H1 (cell line): ENCODE measurements around the gene TGM3. TPM values are rescaled to one million over a fixed set of nuclear protein-coding genes. Genes with fewer than 3 reads are reported as not detected.
A peak's percentile ranks its signal among the peaks of the same experiment; 100 is the strongest.

Experiments
- CTCF ChIA-PET: fragments of 300-600 bp; sonication (Branson Sonifier 250); formaldehyde crosslinking; loops from one replicate; lab custom pipeline; 2021; ENCODE audit not compliant: partially characterized antibody; lab: Charles Lee
- POLR2A ChIA-PET: fragments of 300-600 bp; sonication (Branson Sonifier 250); formaldehyde crosslinking; loops from one replicate; lab custom pipeline; 2021; ENCODE audit warnings: inconsistent platforms; ENCODE audit not compliant: partially characterized antibody; lab: Charles Lee
- DNase-seq, 2 experiments: peaks; one replicate each; pipeline versions ENCODE4 v3.0.0 to v3.0.0-alpha.2; 2010 to 2022; ENCODE audit warnings: low spot score in 2 of 2, low read depth in 1 of 2, mixed read lengths in 1 of 2
- FAIRE-seq: peaks from 2 replicates; lab custom pipeline; 2011; peaks lifted over from hg19 to GRCh38; lab: Jason Lieb, UNC
- H2AFZ ChIP-seq: 2 replicates; pipeline ENCODE4 v1.8.1; 2012; ENCODE audit warnings: low read length, inconsistent platforms
- H2AK5ac ChIP-seq: 2 replicates; pipeline ENCODE4 v1.6.1; 2013; ENCODE audit warnings: low read depth, low read length
- H2BK120ac ChIP-seq: replicated peaks from 2 replicates; pipeline ENCODE3; 2013; ENCODE audit warnings: low read depth, low read length, inconsistent platforms
- H2BK12ac ChIP-seq: 2 replicates; pipeline ENCODE4 v1.6.1; 2013; ENCODE audit warnings: low read depth, low read length
- H2BK15ac ChIP-seq: 2 replicates; pipeline ENCODE4 v1.6.1; 2013; ENCODE audit warnings: low read length
- H2BK20ac ChIP-seq: 2 replicates; pipeline ENCODE4 v1.6.1; 2013; ENCODE audit warnings: low read length
- H2BK5ac ChIP-seq: 2 replicates; pipeline ENCODE4 v1.6.1; 2013; ENCODE audit warnings: low read depth, low read length
- H3K14ac ChIP-seq: 2 replicates; pipeline ENCODE4 v1.6.1; 2013; ENCODE audit warnings: inconsistent platforms; ENCODE audit not compliant: insufficient read length
- H3K18ac ChIP-seq: 2 replicates; pipeline ENCODE4 v1.6.1; 2013; ENCODE audit warnings: low read length; ENCODE audit errors: extremely low read depth
- H3K23ac ChIP-seq: 2 replicates; pipeline ENCODE4 v1.6.1; 2013; ENCODE audit warnings: inconsistent platforms; ENCODE audit not compliant: insufficient read length
- H3K23me2 ChIP-seq: 2 replicates; pipeline ENCODE4 v1.6.1; 2013; ENCODE audit warnings: low read depth, low read length
- H3K27ac ChIP-seq: 2 replicates; pipeline ENCODE4 v1.6.1; 2011; ENCODE audit warnings: low read depth, low read length, inconsistent platforms
- H3K27me3 ChIP-seq, 4 experiments: replicated peaks in 1 of 4; 1 replicate in 1 of 4; 2 replicates in 3 of 4; pipeline versions ENCODE4 v1.6.1 to v1.8.1; 2011 to 2013; ENCODE audit warnings: low read length in 3 of 4, mild to moderate bottlenecking in 3 of 4, inconsistent platforms in 2 of 4, mixed read lengths in 2 of 4, moderate library complexity in 1 of 4; ENCODE audit not compliant: control insufficient read depth in 3 of 4, insufficient read depth in 3 of 4; ENCODE audit errors: extremely low read depth in 1 of 4
- H3K36me3 ChIP-seq, 4 experiments: 2 replicates each; pipeline versions ENCODE4 v1.6.1 to v1.8.1; 2011 to 2013; ENCODE audit warnings: mild to moderate bottlenecking in 4 of 4, low read length in 3 of 4, moderate library complexity in 2 of 4, control low read depth in 1 of 4, inconsistent platforms in 1 of 4; ENCODE audit not compliant: insufficient read depth in 4 of 4, control insufficient read depth in 2 of 4
- H3K4ac ChIP-seq: replicated peaks from 2 replicates; pipeline ENCODE3; 2013; ENCODE audit warnings: low read length, low read depth, mixed read lengths, inconsistent platforms; ENCODE audit not compliant: insufficient read length
- H3K4me1 ChIP-seq, 4 experiments: replicated peaks in 1 of 4; 1 replicate in 1 of 4; 2 replicates in 3 of 4; pipeline versions ENCODE4 v1.6.1 to v1.8.1; 2011 to 2013; ENCODE audit warnings: low read length in 3 of 4, inconsistent platforms in 2 of 4, mixed read lengths in 1 of 4; ENCODE audit not compliant: insufficient read depth in 4 of 4, control insufficient read depth in 3 of 4
- H3K4me2 ChIP-seq, 2 experiments: 2 replicates each; pipeline versions ENCODE4 v1.6.1 to v1.8.1; 2011 to 2013; ENCODE audit warnings: low read depth in 2 of 2, low read length in 2 of 2, control low read depth in 1 of 2, inconsistent platforms in 1 of 2, mild to moderate bottlenecking in 1 of 2; ENCODE audit not compliant: insufficient read depth in 1 of 2
- H3K4me3 ChIP-seq, 4 experiments: fragments of 200-600, 300-600 bp in 1 of 4; sonication (generic), shearing (Covaris generic), sonication (Bioruptor Twin) in 1 of 4; 2 replicates each; pipeline versions ENCODE4 v1.5.1 to v1.8.1; 2011 to 2016; ENCODE audit warnings: low read length in 4 of 4, low read depth in 3 of 4, control low read depth in 2 of 4, inconsistent platforms in 2 of 4, mild to moderate bottlenecking in 2 of 4, mixed read lengths in 1 of 4, moderate library complexity in 1 of 4; ENCODE audit not compliant: insufficient read depth in 2 of 4; ENCODE audit errors: extremely low read depth in 1 of 4
- H3K56ac ChIP-seq: replicated peaks from 2 replicates; pipeline ENCODE3; 2013; ENCODE audit warnings: low read depth, mild to moderate bottlenecking, mixed read lengths, low read length, inconsistent platforms; ENCODE audit not compliant: insufficient read length
- H3K79me1 ChIP-seq: 2 replicates; pipeline ENCODE4 v1.6.1; 2013; ENCODE audit warnings: low read depth, low read length, control low read depth
- H3K79me2 ChIP-seq, 2 experiments: 2 replicates each; pipeline versions ENCODE4 v1.6.1 to v1.8.1; 2012 to 2013; ENCODE audit warnings: low read length in 2 of 2, mild to moderate bottlenecking in 2 of 2, inconsistent platforms in 1 of 2; ENCODE audit not compliant: insufficient read depth in 2 of 2, control insufficient read depth in 1 of 2
- H3K9ac ChIP-seq, 4 experiments: replicated peaks in 1 of 4; 1 replicate in 1 of 4; 2 replicates in 3 of 4; pipeline versions ENCODE4 v1.6.1 to v1.8.1; 2011 to 2013; ENCODE audit warnings: low read depth in 3 of 4, low read length in 3 of 4, control low read depth in 2 of 4, mild to moderate bottlenecking in 2 of 4, moderate library complexity in 2 of 4, inconsistent platforms in 1 of 4; ENCODE audit errors: extremely low read depth in 1 of 4
- H3K9me3 ChIP-seq, 2 experiments: 2 replicates each; pipeline versions ENCODE4 v1.6.1 to v1.8.1; 2012 to 2013; ENCODE audit warnings: mild to moderate bottlenecking in 2 of 2, moderate library complexity in 2 of 2, control low read depth in 1 of 2, inconsistent platforms in 1 of 2, low read depth in 1 of 2, low read length in 1 of 2, mixed read lengths in 1 of 2; ENCODE audit not compliant: insufficient read depth in 2 of 2
- H4K20me1 ChIP-seq, 2 experiments: replicated peaks in 1 of 2; 2 replicates each; pipeline versions ENCODE3 to v1.8.1; 2011 to 2013; ENCODE audit warnings: inconsistent platforms in 2 of 2, low read length in 2 of 2, mild to moderate bottlenecking in 1 of 2; ENCODE audit not compliant: insufficient read depth in 2 of 2, control insufficient read depth in 1 of 2
- H4K5ac ChIP-seq: 2 replicates; pipeline ENCODE4 v1.6.1; 2013; ENCODE audit warnings: low read length, low read depth, mixed read lengths, inconsistent platforms; ENCODE audit not compliant: insufficient read length
- H4K8ac ChIP-seq: 2 replicates; pipeline ENCODE4 v1.8.0; 2013; ENCODE audit warnings: mild to moderate bottlenecking, moderate library complexity, low read length, inconsistent platforms; ENCODE audit not compliant: insufficient read depth; ENCODE audit errors: extremely low read depth
- H4K91ac ChIP-seq: replicated peaks from 2 replicates; pipeline ENCODE3; 2013; ENCODE audit warnings: low read length, mixed read lengths, inconsistent platforms; ENCODE audit not compliant: insufficient read length
- ATF3 ChIP-seq: IDR thresholded peaks from 2 replicates; pipeline ENCODE4 v1.6.1; 2011; ENCODE audit warnings: low read depth, mild to moderate bottlenecking, low read length; ENCODE audit not compliant: insufficient read depth
- CEBPB ChIP-seq: IDR thresholded peaks from 2 replicates; pipeline ENCODE4 v1.6.1; 2012; ENCODE audit warnings: low read depth, low read length
- SIN3A ChIP-seq, 2 experiments: IDR thresholded peaks in 1 of 2; conservative IDR thresholded peaks in 1 of 2; 2 replicates each; pipeline ENCODE4 v1.6.1; 2011 to 2012; ENCODE audit warnings: low read length in 2 of 2, improper control_type of control experiment in 1 of 2, low read depth in 1 of 2, mild to moderate bottlenecking in 1 of 2
- TEAD4 ChIP-seq: IDR thresholded peaks from 2 replicates; pipeline ENCODE4 v1.6.1; 2012; ENCODE audit warnings: low read depth, low read length, inconsistent platforms, mixed read lengths
- WGBS, 2 experiments: shearing (Covaris generic) in 1 of 2; methylation state at CpG; one replicate each; pipeline versions ENCODE4 v1.1.6 to v1.1.7; 2013 to 2015; ENCODE audit warnings: low lambda C conversion rate in 2 of 2, mixed read lengths in 2 of 2, inconsistent platforms in 1 of 2, low coverage in 1 of 2, missing lambda C conversion rate in 1 of 2; ENCODE audit not compliant: insufficient replicate concordance in 2 of 2, insufficient coverage in 1 of 2, insufficient read length in 1 of 2; ENCODE audit errors: extremely low coverage in 1 of 2, missing lambda C conversion rate in 1 of 2; 5-methylcytosine and 5-hydroxymethylcytosine counted together
- polyA plus RNA-seq, 7 experiments: library from polyadenylated mRNA; depleted of rRNA in 3 of 7; stranded (reverse) in 5 of 7; unstranded in 2 of 7; fragments of >200 nt in 5 of 7; fragments of 200-250 nt in 2 of 7; gene quantifications; 1 replicate in 5 of 7; 2 replicates in 1 of 7; 4 replicates in 1 of 7; pipeline versions ENCODE4 v1.2.1 to v1.2.3, GENCODE V29; 2011 to 2013; ENCODE audit warnings: missing spikeins in 2 of 7, mixed read lengths in 2 of 7
- total RNA-seq: library from RNA; stranded (reverse); fragmentation: NEBNext Ultra II Directional; extraction: Animal tissue kit (Norgen Biotek cat#: 25700); gene quantifications from 2 replicates; pipeline ENCODE4 v1.2.1, GENCODE V29; 2021

The TGM3 gene
- total and polyA plus RNA-seq, 2 of the 8 experiments (the other 6 are each of a cell fraction or from before 2014, with no cell fraction given): 0.12 TPM; not detected in 1

GRCh38 chr20:2246069-2246491, 49.7 kb upstream of the TGM3 start:
- Histone ChIP-seq H3K23me2 (no peaks in the 10 kb centered on the region; the same call in 1 of the 2 replicates), H3K79me1 (no peaks in the 10 kb centered on the region), H3K4me3 (no peak overlapping the region), H3K27ac (no peak overlapping the region), H3K36me3 (no peaks in the 10 kb centered on the region), H3K23ac (no peak overlapping the region), H2BK15ac (no peak overlapping the region), H2AK5ac (no peak overlapping the region), H2BK12ac (no peak overlapping the region), H4K91ac (no peak overlapping the region), H2BK5ac (no peak overlapping the region), H3K4me2 (peak overlapping the region; percentile 26 to 43), H3K18ac (no peak overlapping the region), H3K9me3 (no peaks in the 10 kb centered on the region), H3K4me1 (peaks cover 13 to 23% (median 17%) of the 10 kb centered on the region in 4 experiments), H3K14ac (no peak overlapping the region), H2BK120ac (no peak overlapping the region), H3K56ac (no peak overlapping the region), H2BK20ac (no peak overlapping the region), H2AFZ (no peak overlapping the region), H3K79me2 (no peaks in the 10 kb centered on the region), H3K9ac (no peak overlapping the region), H3K4ac (no peak overlapping the region), H4K20me1 (no peaks in the 10 kb centered on the region), H4K8ac (no peak overlapping the region), H4K5ac (no peak overlapping the region), H3K27me3 (no peaks in the 10 kb centered on the region)
- no peak for DNase-seq
- ChIA-PET CTCF (interaction anchor here (1.1 to 2.3 kb wide), 5 partner anchors 9 to 105 kb away, joined by 3 to 15 read pairs (median 5); no protein-coding TSS in a partner anchor), POLR2A (interaction anchor here (1.3 to 1.5 kb wide), 2 partner anchors 39 to 225 kb away, joined by 4 to 5 read pairs; partner anchors contain the start of gene SNRPB)
- FAIRE-seq: peak; percentile 45
- no peak for TF ChIP-seq TEAD4
- 0 out of 4 replicates have a peak, but pooled peaks of 1 of the 2 experiments have one; percentile 44 for TF ChIP-seq SIN3A (conservative IDR thresholded peaks at IDR 0.05 in 1 of 2, IDR thresholded peaks at IDR 0.05 in 1 of 2; ENCODE audit: low read depth in 1 of 2, low read length in 2 of 2)
- TF ChIP-seq ATF3: no peak
- TF ChIP-seq CEBPB: no peak
- WGBS, 2 experiments: 58% methylated on average over 3 of the region's 3 CpGs; no CpG with 5 or more reads in 1 of the 2 experiments
